Keratinocyte (primary cell): ENCODE measurements around the gene PRSS50.

ENCODE experiments used
- CTCF ChIP-seq, 3 experiments: IDR thresholded peaks in 1 of 3; conservative IDR thresholded peaks in 1 of 3; optimal IDR thresholded peaks in 1 of 3; 2 replicates in 2 of 3; 3 replicates in 1 of 3; pipeline versions ENCODE3 to v1.5.1; 2011; ENCODE audit warnings: low read length in 3 of 3, mild to moderate bottlenecking in 3 of 3, moderate library complexity in 2 of 3, control low read depth in 1 of 3, inconsistent platforms in 1 of 3; ENCODE audit not compliant: insufficient read depth in 2 of 3; ENCODE audit errors: extremely low read depth in 1 of 3
- EZH2 ChIP-seq: IDR thresholded peaks from one replicate; pipeline ENCODE4 v1.6.1; 2012; ENCODE audit warnings: inconsistent platforms, mild to moderate bottlenecking, low read length, moderate library complexity

- TF ChIP-seq CTCF (optimal IDR thresholded peaks at IDR 0.05 in 1 of 3, IDR thresholded peaks at IDR 0.05 in 1 of 3, conservative IDR thresholded peaks at IDR 0.05 in 1 of 3; ENCODE audit: extremely low read depth in 1 of 3, insufficient read depth in 2 of 3, low read length in 3 of 3) (no peak), EZH2 (no peak)
These were observed 8.5 kb downstream of the PRSS50 start for GRCh38 chr3:46709157-46709654.
